ENCODE measurements around the gene MB21D2. TPM values are rescaled to one million over a fixed set of nuclear protein-coding genes. Genes with fewer than 3 reads are reported as not detected.

Gene MB21D2
- total and polyA plus RNA-seq, 12 donors: 1.4 to 16.8 (median 5.8) TPM

- TF ChIP-seq CTCF (IDR thresholded peaks at IDR 0.05): no peak
- TF ChIP-seq POLR2A (IDR thresholded peaks at IDR 0.05): no peak
- intact Hi-C loops (cut with DNase I): no loop called here
These were observed 40.7 kb upstream of the MB21D2 start for GRCh38 chr3:192958219-192958872.

GRCh38 chr3:192957441-192958021 is 39.9 kb upstream of the MB21D2 start:
- peak; percentile 23 to 79 (median 70) for DNase-seq

More at GRCh38 chr3:192958219-192958872, 40.7 kb upstream of the MB21D2 start:
- no peak for DNase-seq
- no peaks in the 10 kb centered on the region for H3K36me3 ChIP-seq (replicated peaks in 1 of 2)
- peak overlapping the region in 2 of 5 donors; percentile 60 to 94 for H3K27ac ChIP-seq
- H3K4me1 ChIP-seq (replicated peaks in 1 of 2): peaks cover 0 to 11% of the 10 kb centered on the region in 2 donors
- H3K27me3 ChIP-seq: no peaks in the 10 kb centered on the region
- no peaks in the 10 kb centered on the region for H3K9me3 ChIP-seq (replicated peaks in 1 of 3)
- H3K4me3 ChIP-seq: no peak overlapping the region

GRCh38 chr3:192953926-192954325 is 36.3 kb upstream of the MB21D2 start:
- no peaks in the 10 kb centered on the region for H3K36me3 ChIP-seq (replicated peaks in 1 of 2)
- H3K27ac ChIP-seq: no peak overlapping the region
- H3K27me3 ChIP-seq: no peaks in the 10 kb centered on the region
- peaks cover 0 to 11% of the 10 kb centered on the region in 2 donors for H3K4me1 ChIP-seq (replicated peaks in 1 of 2)
- intact Hi-C loops (cut with DNase I): no loop called here
- H3K9me3 ChIP-seq (replicated peaks in 1 of 3): no peaks in the 10 kb centered on the region
- no peak for DNase-seq
- no peak overlapping the region for H3K4me3 ChIP-seq
- WGBS, 4 donors: 86 to 93% (median 88%) methylated on average over 5 of the region's 5 CpGs
- TF ChIP-seq CTCF (IDR thresholded peaks at IDR 0.05) (no peak), POLR2A (IDR thresholded peaks at IDR 0.05) (no peak)

More at GRCh38 chr3:192957441-192958021, 39.9 kb upstream of the MB21D2 start:
- intact Hi-C loops (cut with DNase I): no loop called here
- WGBS, 4 donors: 21 to 36% (median 26%) methylated on average over 6 of the region's 6 CpGs
- no peaks in the 10 kb centered on the region for H3K9me3 ChIP-seq (replicated peaks in 1 of 3)
- H3K4me3 ChIP-seq: peak overlapping the region in 1 of 4 donors; percentile 41
- H3K4me1 ChIP-seq (replicated peaks in 1 of 2): peaks cover 0 to 11% of the 10 kb centered on the region in 2 donors
- H3K36me3 ChIP-seq (replicated peaks in 1 of 2): no peaks in the 10 kb centered on the region
- TF ChIP-seq CTCF (IDR thresholded peaks at IDR 0.05): no peak
- TF ChIP-seq POLR2A (IDR thresholded peaks at IDR 0.05): no peak
- H3K27me3 ChIP-seq: no peaks in the 10 kb centered on the region
- peak overlapping the region in 2 of 5 donors; percentile 60 to 94 for H3K27ac ChIP-seq

- intact Hi-C loops (cut with DNase I): no loop called here
- Histone ChIP-seq H3K27ac (no peak overlapping the region), H3K4me3 (no peak overlapping the region), H3K36me3 (replicated peaks in 1 of 2) (no peaks in the 10 kb centered on the region), H3K9me3 (replicated peaks in 1 of 3) (no peaks in the 10 kb centered on the region), H3K27me3 (no peaks in the 10 kb centered on the region), H3K4me1 (replicated peaks in 1 of 2) (no peaks in the 10 kb centered on the region)
- DNase-seq: no peak
- WGBS, 4 donors: 76 to 95% (median 82%) methylated on average over 1 of the region's 1 CpG
- TF ChIP-seq POLR2A (IDR thresholded peaks at IDR 0.05) (no peak), CTCF (IDR thresholded peaks at IDR 0.05) (no peak)
These were observed 29.8 kb upstream of the MB21D2 start for GRCh38 chr3:192947421-192947820.

Data from adrenal gland (tissue), 12 donors.